Neural progenitor cell (in vitro differentiated cells): ENCODE results near the gene PDE9A.

ENCODE experiments used
- CTCF ChIP-seq: fragments of 200-600 bp; sonication (generic); IDR thresholded peaks from 2 replicates; pipeline ENCODE4 v1.5.1; 2017; ENCODE audit warnings: antibody characterized with exemption, mild to moderate bottlenecking
- EZH2 ChIP-seq: fragments of 200-600 bp; sonication (generic); IDR thresholded peaks from 2 replicates; pipeline ENCODE4 v1.6.1; 2017; ENCODE audit warnings: antibody characterized with exemption, mild to moderate bottlenecking, moderate library complexity
- EZH2phosphoT487 ChIP-seq: fragments of 200-600 bp; sonication (generic); IDR thresholded peaks from 2 replicates; pipeline ENCODE4 v1.6.1; 2017; ENCODE audit warnings: antibody characterized with exemption

GRCh38 chr21:42663200-42663750, 9.9 kb downstream of the PDE9A start:
- TF ChIP-seq CTCF (no peak), EZH2phosphoT487 (no peak), EZH2 (no peak)
